Activated CD8-positive, alpha-beta memory T cell treated with anti-CD3 and anti-CD28 coated beads for 4 hours (primary cell): ENCODE data around the gene FGB.
"Not testable (repeated sequence)": the region's sequence is repeated elsewhere in the genome, so short reads cannot be mapped to it uniquely, and the experiment has no call there.

ENCODE experiments used
- DNase-seq, 2 donors: peaks; one replicate each; pipeline ENCODE4 v3.0.0-alpha.2; 2020; ENCODE audit warnings: low read depth in 2 of 2

Gene FGB

GRCh38 chr4:154597281-154597680 lies 34.5 kb downstream of the FGB start:
- not testable (repeated sequence) for DNase-seq

DNA sequence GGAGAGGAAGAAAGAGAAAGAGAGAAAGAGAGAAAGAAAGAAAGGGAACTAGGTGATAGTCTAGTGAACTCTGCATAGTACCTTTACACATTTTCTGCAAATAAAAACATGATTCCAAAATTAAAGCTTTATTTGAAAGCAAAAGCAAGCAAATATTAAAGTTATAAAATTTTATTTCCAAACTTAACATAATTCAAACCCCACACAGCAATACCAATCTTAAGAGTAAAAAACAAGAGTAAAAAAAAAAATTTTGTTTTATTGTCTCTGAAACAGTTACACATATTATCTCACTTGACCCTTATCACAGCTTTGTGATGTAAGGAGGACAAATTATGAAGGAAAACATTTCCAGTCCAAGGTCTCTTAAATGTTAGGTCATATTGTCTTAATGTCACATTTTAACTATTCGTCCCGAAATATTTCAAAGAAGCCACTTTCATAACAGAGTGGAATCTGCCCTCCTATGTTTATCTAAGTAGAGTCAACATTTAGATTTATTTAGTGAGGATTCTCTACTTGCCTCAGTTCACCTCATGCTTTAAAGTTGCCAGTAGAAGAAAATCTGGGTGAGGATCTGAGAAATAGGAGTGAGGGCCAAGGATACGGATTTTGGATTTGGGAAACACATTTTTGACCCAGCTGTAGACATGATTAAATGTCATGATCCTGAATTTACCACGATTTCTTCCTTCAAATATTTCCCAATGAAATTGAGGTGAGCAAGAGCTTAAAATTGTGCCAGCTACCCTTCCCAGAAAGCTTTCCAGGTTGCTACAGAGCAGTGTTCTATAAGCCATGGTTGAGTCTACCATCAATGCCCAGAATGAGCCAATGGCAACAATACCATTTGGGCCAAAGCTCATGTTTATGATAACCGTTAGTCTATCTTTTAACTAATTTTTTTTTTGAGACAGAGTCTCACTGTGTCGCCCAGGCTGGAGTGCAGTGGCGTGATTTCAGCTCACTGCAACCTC lies 35.3 kb downstream of the FGB start:
- DNase-seq, result no peak

DNA sequence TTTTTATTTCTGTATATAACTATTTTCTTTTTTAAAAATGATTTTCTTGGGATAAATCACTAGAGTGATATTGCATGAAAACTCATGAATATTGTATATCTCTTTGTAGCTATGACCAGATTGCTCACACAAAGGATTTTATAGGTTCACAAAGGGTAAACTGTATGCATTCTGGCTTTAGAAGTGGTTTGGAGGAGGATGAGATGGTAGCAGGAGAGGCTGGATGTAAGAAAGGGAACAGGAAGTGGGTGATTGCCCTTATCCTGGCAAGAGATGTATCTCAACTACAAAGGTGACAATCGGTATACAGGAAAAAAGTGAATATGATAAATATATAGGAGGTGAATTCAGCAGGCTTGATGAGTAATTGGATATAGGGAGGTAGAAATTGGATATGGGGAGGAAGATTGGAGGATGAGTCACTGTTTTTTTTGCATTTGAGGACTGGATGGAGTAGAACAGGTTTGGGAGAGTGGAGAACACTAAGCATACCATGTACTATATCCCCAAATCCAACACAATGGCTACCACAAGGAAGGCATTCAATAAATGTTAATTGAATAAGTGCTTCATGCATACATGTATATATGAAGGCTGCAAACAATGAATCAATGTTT lies 39.7 kb downstream of the FGB start:
- DNase-seq, result no peak

DNA sequence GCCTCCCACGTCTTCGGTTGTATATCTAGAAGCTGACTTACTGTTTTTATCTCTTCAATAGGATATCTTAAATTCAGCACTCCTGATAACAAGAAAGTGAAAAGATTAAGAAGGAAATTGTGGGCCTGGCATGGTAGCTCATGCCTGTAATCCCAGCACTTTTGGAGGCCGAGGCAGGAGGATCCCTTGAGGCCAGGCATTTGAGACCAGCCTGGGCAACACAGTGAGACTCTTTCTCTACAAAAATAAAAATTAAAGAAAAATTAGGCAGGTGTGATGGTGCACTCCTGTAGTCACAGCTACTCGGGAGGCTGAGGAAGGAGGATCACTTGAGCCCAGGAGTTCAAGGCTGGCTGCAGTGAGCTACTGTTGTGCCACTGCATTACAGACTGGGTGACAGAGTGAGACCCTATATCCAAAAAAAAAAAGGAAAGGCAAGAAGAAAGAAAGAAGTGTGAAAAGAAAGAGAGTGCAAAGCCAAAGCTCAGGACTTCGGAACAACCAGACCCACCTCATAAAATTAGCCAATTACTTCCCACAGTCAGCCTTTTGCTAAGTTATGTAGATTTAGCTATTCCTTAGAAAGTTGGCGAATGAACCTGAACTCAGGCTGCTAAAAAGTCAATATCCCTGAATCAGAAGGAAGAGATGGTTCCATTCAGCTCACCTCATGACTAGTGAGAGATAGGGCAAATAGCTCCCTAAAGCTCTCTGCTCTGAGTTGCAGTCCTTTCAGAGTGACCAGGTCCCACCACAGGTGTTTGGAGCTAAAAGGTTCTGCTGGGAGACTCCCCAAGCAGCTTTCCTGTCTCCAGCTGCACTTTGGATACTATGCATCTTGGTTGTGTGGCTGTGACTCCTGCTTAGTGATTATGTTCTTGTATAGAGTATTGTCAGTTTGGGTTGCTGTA lies 40.5 kb downstream of the FGB start:
- no peak for DNase-seq

DNA sequence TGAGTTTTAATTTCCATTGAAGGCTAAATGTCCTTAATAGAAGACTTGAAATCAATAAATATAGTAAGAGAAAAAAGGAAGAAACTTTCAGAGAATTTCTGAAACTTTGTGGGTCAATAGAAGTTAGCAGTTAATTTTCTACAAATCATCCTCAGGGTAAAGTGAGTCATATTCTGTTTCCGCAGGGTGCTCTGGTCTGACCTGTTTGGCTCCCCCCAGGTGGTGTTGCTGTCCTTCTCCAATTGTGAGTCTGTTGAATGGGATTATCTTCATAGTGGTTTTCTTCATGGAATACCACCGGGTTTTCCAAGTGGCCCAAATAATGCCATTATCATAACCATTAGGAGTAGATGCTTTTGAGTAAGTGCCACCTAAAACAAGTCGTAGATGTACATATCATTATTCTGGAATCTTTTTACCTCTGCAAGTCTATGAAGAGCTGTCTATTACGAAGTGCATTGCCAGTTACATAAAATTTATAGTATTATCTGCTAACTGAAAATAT lies 41.9 kb downstream of the FGB start:
- DNase-seq, result no peak

GRCh38 chr4:154606728-154607723 lies 44.2 kb downstream of the FGB start:
- DNase-seq, result no peak

DNA sequence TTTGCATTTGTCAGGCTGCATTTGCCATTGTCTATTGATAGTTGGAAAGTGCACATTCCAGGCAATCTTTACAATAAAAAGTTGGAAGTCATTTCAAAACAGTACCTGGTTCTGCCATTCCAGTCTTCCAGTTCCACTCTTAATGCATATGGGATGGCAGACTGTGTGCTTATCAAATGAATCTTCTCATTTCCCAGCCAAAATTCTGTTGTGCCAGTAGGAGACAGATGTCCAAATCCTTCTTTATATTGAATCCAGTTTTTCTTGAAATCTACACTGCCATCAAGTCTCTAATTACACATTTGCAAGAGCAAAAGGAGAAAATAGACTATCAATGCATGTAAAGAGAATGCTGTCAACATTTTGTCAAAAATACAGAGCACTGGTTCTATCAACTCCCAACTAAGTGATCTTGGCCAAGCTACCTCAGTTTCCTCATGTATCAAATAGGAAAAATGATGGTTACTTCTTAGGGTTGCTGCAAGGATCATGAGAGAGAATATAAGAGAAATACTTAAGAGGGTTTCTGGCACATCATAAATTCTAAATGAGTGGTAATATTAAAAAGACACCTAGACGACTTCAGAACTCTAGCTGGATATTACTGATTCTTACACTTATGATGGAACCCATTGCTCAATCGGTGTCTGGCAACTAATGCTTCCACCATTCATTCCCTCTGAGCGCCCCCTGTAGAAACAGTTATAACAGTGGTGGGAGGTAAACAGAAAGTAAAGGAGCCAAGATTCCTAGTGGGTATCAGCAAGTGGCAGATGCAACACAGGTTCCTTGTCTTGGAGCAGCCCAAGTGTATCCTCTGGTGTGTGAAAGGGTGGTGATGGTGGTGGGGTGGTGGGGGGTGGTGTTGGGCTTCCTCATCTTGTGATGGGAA lies 45.8 kb downstream of the FGB start:
- no peak for DNase-seq

DNA sequence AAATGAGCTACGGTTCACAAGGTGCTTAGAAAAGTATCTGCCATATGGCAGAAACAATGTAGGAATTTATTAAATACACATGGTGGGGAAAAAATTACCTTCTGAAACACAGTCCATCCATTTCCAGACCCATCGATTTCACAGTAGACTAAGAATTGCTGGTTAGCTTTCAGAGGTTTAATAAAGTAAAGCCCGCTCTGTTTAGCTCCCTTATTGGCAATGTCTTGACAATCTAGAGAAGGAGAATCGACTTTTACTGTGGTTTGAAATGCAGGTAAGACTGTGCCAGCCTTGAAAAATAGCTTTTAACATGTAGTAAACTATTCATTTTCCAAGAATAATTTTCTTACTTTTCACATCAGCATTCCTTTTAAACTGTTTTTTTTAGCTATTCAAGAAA lies 46.7 kb downstream of the FGB start:
- DNase-seq, result no peak

GRCh38 chr4:154610582-154610981 lies 47.8 kb downstream of the FGB start:
- no peak for DNase-seq

- DNase-seq, result no peak
Observed at GRCh38 chr4:154611833-154612232, 49.0 kb downstream of the FGB start.

DNA sequence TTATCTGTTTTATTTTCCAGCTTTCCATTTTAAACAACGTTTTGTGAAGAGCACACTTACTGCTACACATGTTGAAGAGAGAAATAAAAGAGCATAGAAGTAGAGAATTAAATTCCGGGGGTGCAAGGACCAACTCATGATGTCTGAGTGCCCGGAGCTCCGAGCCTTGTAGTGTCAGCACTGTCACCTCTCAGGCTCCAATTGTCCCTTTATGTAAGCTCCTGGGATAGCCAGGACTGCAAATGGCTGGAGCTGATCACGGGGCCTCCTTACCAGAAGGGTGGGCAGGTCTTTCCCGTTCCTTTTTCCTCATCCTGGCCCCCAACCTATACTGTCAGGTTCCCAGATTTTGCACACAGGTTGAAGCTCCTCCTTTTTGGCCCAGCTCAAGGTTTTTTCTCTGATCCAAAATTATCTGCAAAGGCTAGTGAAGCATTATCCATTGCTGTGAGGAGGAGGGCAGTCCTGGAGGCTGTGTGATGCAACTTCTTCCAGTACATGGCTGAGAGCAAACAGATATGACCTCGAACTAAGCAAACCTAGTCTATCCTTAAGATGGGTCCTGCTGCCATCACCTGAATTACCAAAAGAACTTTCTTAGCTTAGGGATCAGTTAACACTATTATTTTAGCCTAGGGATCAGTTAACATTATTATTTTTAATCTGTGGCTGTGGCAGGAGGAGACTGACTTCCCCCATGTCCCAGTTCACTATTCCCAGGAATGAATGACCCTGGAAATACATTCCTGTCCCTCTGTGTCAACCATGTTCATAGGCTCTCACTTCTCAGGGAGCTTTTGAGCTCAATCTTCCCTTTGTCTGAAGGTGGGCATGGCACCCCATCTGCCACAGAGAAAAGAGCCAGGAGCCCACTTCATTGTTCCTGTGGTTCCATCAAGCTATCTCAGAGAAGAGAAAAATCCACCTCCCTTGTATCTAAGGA lies 49.9 kb downstream of the FGB start, which contains the start of gene FGG:
TSS of gene FGG (minus strand) at position 185 of the 943 bp plus-strand sequence. CDS start at position 138, 47 bp downstream.
- DNase-seq, result no peak

GRCh38 chr4:154614306-154614705 lies 51.5 kb downstream of the FGB start:
- no peak for DNase-seq

DNA sequence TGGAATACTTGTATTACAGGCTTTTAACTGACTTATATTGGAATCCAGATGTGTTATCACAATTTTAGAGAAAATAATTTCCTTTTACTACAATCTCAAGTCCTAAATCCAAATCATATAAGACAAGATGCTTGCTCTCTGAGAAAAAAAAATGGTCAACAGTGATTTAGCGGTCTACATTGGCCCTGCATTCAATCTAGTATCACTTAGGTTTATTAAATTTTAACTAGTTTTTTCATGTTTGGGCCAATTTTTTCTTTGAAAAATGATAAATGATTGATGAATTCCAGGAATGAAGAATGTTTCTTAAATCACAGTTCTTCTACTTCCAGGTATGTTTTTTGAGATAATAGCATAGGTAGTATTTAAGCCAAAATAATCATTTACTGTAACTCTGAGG lies 52.4 kb downstream of the FGB start:
- no peak for DNase-seq

DNA sequence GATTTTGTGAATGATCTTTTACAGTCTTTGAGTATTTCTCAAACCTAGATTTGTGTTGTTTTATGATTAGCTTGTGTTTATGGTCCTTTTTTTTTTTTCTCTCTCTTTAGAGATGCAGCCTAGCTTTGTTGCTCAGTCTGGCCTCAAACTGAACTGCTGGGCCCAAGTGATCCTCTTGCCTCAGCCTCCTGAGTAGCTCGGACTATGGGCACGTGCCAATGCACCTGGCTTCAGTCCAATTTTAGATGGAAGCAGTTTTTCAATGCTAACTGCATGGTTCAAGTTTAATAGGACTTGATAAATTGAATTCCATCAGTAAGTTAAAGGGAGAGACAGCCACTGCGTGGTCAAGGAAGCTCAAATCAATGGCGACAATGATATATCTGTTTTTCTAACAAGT lies 53.5 kb downstream of the FGB start:
- no peak for DNase-seq

GRCh38 chr4:154616731-154617130 lies 53.9 kb downstream of the FGB start:
- DNase-seq, result no peak

DNA sequence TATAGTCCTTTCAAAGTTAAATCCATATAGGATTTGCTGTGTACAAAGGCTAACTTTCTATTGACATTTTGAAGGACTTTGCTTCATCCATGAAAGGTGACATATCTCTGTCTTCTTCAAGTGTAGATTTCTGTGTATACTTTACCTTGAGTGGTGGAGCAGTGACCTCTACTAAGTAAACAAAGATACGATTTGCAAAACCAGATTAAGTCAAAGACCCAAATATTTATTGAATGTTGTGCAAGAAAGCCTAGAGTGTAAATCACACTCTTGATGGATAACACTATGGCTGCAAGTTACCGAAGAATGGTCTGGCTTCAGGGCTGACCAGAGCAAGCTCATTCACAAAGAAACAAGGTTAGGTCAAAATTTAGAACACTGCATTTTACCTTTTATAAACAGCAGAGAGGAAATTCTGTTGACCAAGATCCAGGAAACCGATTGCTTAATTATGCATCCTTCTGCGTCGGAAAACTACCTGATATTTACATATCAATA lies 55.1 kb downstream of the FGB start:
- no peak for DNase-seq

GRCh38 chr4:154618708-154619315 lies 56.0 kb downstream of the FGB start:
- DNase-seq, result no peak

- DNase-seq, result no peak
Observed at GRCh38 chr4:154620111-154620510, 57.3 kb downstream of the FGB start.
